Nephron (organoid): ENCODE results near the gene ACACB.

Experiments
- H3K27ac Mint-ChIP-seq, 3 experiments: 2 replicates each; pipeline ENCODE4 v1.8.0; 2020; ENCODE audit warnings: mixed read lengths in 3 of 3, mild to moderate bottlenecking in 2 of 3, moderate library complexity in 1 of 3
- H3K27me3 Mint-ChIP-seq: 2 replicates; pipeline ENCODE4 v1.8.0; 2021; ENCODE audit warnings: low read depth, mild to moderate bottlenecking, moderate library complexity, mixed read lengths
- H3K36me3 Mint-ChIP-seq: 2 replicates; pipeline ENCODE4 v1.8.0; 2020; ENCODE audit warnings: low read depth, mixed read lengths
- H3K4me1 Mint-ChIP-seq: 2 replicates; pipeline ENCODE4 v1.8.0; 2020; ENCODE audit warnings: mixed read lengths
- H3K4me3 Mint-ChIP-seq, 3 experiments: 2 replicates each; pipeline ENCODE4 v1.8.0; 2020; ENCODE audit warnings: mild to moderate bottlenecking in 3 of 3, mixed read lengths in 3 of 3, moderate library complexity in 2 of 3
- H3K9me3 Mint-ChIP-seq: 2 replicates; pipeline ENCODE4 v1.8.0; 2020; ENCODE audit warnings: mixed read lengths
- CTCF ChIP-seq, 3 experiments: fragments of 200-600 bp; sonication (generic); IDR thresholded peaks; one replicate each; pipeline ENCODE4 v1.5.0; 2021; ENCODE audit warnings: antibody characterized with exemption in 3 of 3; ENCODE audit not compliant: unreplicated experiment in 3 of 3

The ACACB gene

GRCh38 chr12:109296431-109296830 lies 180.0 kb downstream of the ACACB start:
- Mint-ChIP-seq H3K27ac (no peak overlapping the region), H3K4me3 (no peak overlapping the region), H3K36me3 (no peaks in the 10 kb centered on the region), H3K4me1 (no peaks in the 10 kb centered on the region), H3K9me3 (no peaks in the 10 kb centered on the region), H3K27me3 (peaks cover 54% of the 10 kb centered on the region)
- no peak for TF ChIP-seq CTCF (IDR thresholded peaks at IDR 0.05; ENCODE audit: unreplicated experiment in 3 of 3)

- peaks cover 67% of the 10 kb centered on the region for H3K27me3 Mint-ChIP-seq
- H3K9me3 Mint-ChIP-seq, result no peaks in the 10 kb centered on the region
- no peaks in the 10 kb centered on the region for H3K4me1 Mint-ChIP-seq
- H3K36me3 Mint-ChIP-seq, result no peaks in the 10 kb centered on the region
- no peak for TF ChIP-seq CTCF (IDR thresholded peaks at IDR 0.05; ENCODE audit: unreplicated experiment in 3 of 3)
- no peak overlapping the region for H3K4me3 Mint-ChIP-seq
- no peak overlapping the region for H3K27ac Mint-ChIP-seq
Measured at GRCh38 chr12:109299849-109300248, 183.5 kb downstream of the ACACB start.

- Mint-ChIP-seq H3K9me3 (no peaks in the 10 kb centered on the region), H3K27ac (no peak overlapping the region), H3K27me3 (peaks cover 84% of the 10 kb centered on the region), H3K4me3 (no peak overlapping the region), H3K36me3 (no peaks in the 10 kb centered on the region), H3K4me1 (no peaks in the 10 kb centered on the region)
- TF ChIP-seq CTCF (IDR thresholded peaks at IDR 0.05; ENCODE audit: unreplicated experiment in 3 of 3), result no peak
Measured at GRCh38 chr12:109301643-109302168, 185.3 kb downstream of the ACACB start.

- Mint-ChIP-seq H3K9me3 (no peaks in the 10 kb centered on the region), H3K27ac (no peak overlapping the region), H3K36me3 (no peaks in the 10 kb centered on the region), H3K4me3 (no peak overlapping the region), H3K4me1 (no peaks in the 10 kb centered on the region), H3K27me3 (peaks cover 87% of the 10 kb centered on the region)
- TF ChIP-seq CTCF (IDR thresholded peaks at IDR 0.05; ENCODE audit: unreplicated experiment in 3 of 3), result peak in 1 of 3 experiments; percentile 15
Measured at GRCh38 chr12:109302358-109302757, 186.0 kb downstream of the ACACB start.

- H3K4me3 Mint-ChIP-seq, result no peak overlapping the region
- no peaks in the 10 kb centered on the region for H3K9me3 Mint-ChIP-seq
Measured at GRCh38 chr12:109302770-109303169, 186.4 kb downstream of the ACACB start.

More at GRCh38 chr12:109302770-109303169, 186.4 kb downstream of the ACACB start:
- no peaks in the 10 kb centered on the region for H3K36me3 Mint-ChIP-seq
- H3K27me3 Mint-ChIP-seq, result peaks cover 87% of the 10 kb centered on the region
- H3K4me1 Mint-ChIP-seq, result no peaks in the 10 kb centered on the region
- no peak for TF ChIP-seq CTCF (IDR thresholded peaks at IDR 0.05; ENCODE audit: unreplicated experiment in 3 of 3)
- no peak overlapping the region for H3K27ac Mint-ChIP-seq
